Measurements from ENCODE around the gene MOV10.

- TF ChIP-seq CTCF (IDR thresholded peaks at IDR 0.05; ENCODE audit: borderline replicate concordance, extremely low read depth, low read length, poor library complexity, severe bottlenecking): no peak
- TF ChIP-seq EZH2 (IDR thresholded peaks at IDR 0.05; ENCODE audit: borderline replicate concordance, low read depth, low read length, severe bottlenecking): no peak
Measured at GRCh38 chr1:112636056-112636455, 38.4 kb upstream of the MOV10 start.

Measured in DND-41 (cell line).